HG02678 (cell line): ENCODE data around the gene KRT31.
"Not testable (repeated sequence)": the region's sequence is repeated elsewhere in the genome, so short reads cannot be mapped to it uniquely, and the experiment has no call there.

ENCODE experiments used
- ATAC-seq: cut with Tn5 transposase; IDR thresholded peaks from one replicate; pipeline ENCODE4 v1.9.1; 2021; ENCODE audit warnings: mild to moderate bottlenecking, moderate library complexity; ENCODE audit not compliant: unreplicated experiment

The KRT31 gene

GRCh38 chr17:41392278-41392677 is 5.1 kb downstream of the KRT31 start:
- ATAC-seq: no peak

GRCh38 chr17:41391535-41391934 is 5.9 kb downstream of the KRT31 start:
- ATAC-seq: no peak

- ATAC-seq: no peak
These were observed 6.9 kb downstream of the KRT31 start for GRCh38 chr17:41390411-41390938.

- ATAC-seq: no peak
These were observed 9.7 kb downstream of the KRT31 start for GRCh38 chr17:41387670-41388069.

GRCh38 chr17:41386227-41386626 is 11.2 kb downstream of the KRT31 start:
- no peak for ATAC-seq

GRCh38 chr17:41383690-41384089 is 13.7 kb downstream of the KRT31 start:
- ATAC-seq: no peak

GRCh38 chr17:41382394-41382793 is 15.0 kb downstream of the KRT31 start:
- no peak for ATAC-seq

GRCh38 chr17:41381943-41382342 is 15.5 kb downstream of the KRT31 start, which contains the start of gene KRT34:
Gene KRT34, minus strand, starts transcription at chr17:41382306. Its CDS starts 60 bp downstream, at chr17:41382246.
- ATAC-seq: not testable (repeated sequence)

- ATAC-seq: not testable (repeated sequence)
These were observed 17.3 kb downstream of the KRT31 start for GRCh38 chr17:41380091-41380490.

- no peak for ATAC-seq
These were observed 19.9 kb downstream of the KRT31 start for GRCh38 chr17:41377546-41377945.

- no peak for ATAC-seq
These were observed 27.7 kb downstream of the KRT31 start, which contains the start of gene KRT33B for GRCh38 chr17:41369713-41370112. Gene KRT33B, minus strand, starts transcription at chr17:41369813. Its CDS starts 63 bp downstream, at chr17:41369750.

- ATAC-seq: no peak
These were observed 28.4 kb downstream of the KRT31 start for GRCh38 chr17:41369023-41369422.

GRCh38 chr17:41367426-41368075 is 29.9 kb downstream of the KRT31 start:
- no peak for ATAC-seq

- ATAC-seq: no peak
These were observed 31.3 kb downstream of the KRT31 start for GRCh38 chr17:41366070-41366469.

- ATAC-seq: no peak
These were observed 33.5 kb downstream of the KRT31 start for GRCh38 chr17:41363881-41364280.

GRCh38 chr17:41360296-41360995 is 37.0 kb downstream of the KRT31 start:
- no peak for ATAC-seq

- no peak for ATAC-seq
These were observed 42.9 kb downstream of the KRT31 start for GRCh38 chr17:41354536-41354935.

GRCh38 chr17:41352597-41353366 is 44.6 kb downstream of the KRT31 start:
- ATAC-seq: no peak

- ATAC-seq: no peak
These were observed 46.2 kb downstream of the KRT31 start for GRCh38 chr17:41351177-41351576.

GRCh38 chr17:41350381-41350878 is 47.0 kb downstream of the KRT31 start, which contains the start of gene KRT33A:
Gene KRT33A, minus strand, starts transcription at chr17:41350828. Its CDS starts 61 bp downstream, at chr17:41350767.
- ATAC-seq: not testable (repeated sequence)
